BE2C (cell line): Measurements from ENCODE around the gene CRYGN.

ENCODE experiments used
- DNase-seq: peaks from one replicate; pipeline ENCODE4 v3.0.0-alpha.2; 2020
- H3K27me3 ChIP-seq: fragments of 250-450 bp; sonication (Bioruptor Pico); 2 replicates; pipeline ENCODE4 v1.5.1; 2020; ENCODE audit warnings: mild to moderate bottlenecking
- H3K36me3 ChIP-seq: fragments of 250-450 bp; sonication (Bioruptor Pico); 2 replicates; pipeline ENCODE4 v1.5.1; 2020; ENCODE audit warnings: mild to moderate bottlenecking
- H3K4me1 ChIP-seq: fragments of 250-450 bp; sonication (Bioruptor Pico); 2 replicates; pipeline ENCODE4 v1.5.1; 2020
- H3K4me3 ChIP-seq: 2 replicates; pipeline ENCODE4 v1.5.1; 2011; ENCODE audit warnings: low read depth, low read length
- H3K9me3 ChIP-seq: fragments of 250-450 bp; sonication (Bioruptor Pico); 2 replicates; pipeline ENCODE4 v1.5.1; 2020
- CTCF ChIP-seq: IDR thresholded peaks from 2 replicates; pipeline ENCODE4 v1.5.1; 2012; ENCODE audit warnings: mild to moderate bottlenecking, low read depth, low read length

The CRYGN gene

GRCh38 chr7:151405588-151405987, 34.4 kb downstream of the CRYGN start:
- no peak for DNase-seq
- peaks cover 24% of the 10 kb centered on the region for H3K27me3 ChIP-seq
- H3K4me1 ChIP-seq, result no peaks in the 10 kb centered on the region
- no peaks in the 10 kb centered on the region for H3K36me3 ChIP-seq
- TF ChIP-seq CTCF, result no peak
- H3K9me3 ChIP-seq, result no peaks in the 10 kb centered on the region; the same call in 1 of the 2 replicates
- no peak overlapping the region for H3K4me3 ChIP-seq

- H3K4me1 ChIP-seq, result no peaks in the 10 kb centered on the region
- H3K9me3 ChIP-seq, result no peaks in the 10 kb centered on the region; the same call in 1 of the 2 replicates
- no peak for DNase-seq
- no peak for TF ChIP-seq CTCF
- no peak overlapping the region for H3K4me3 ChIP-seq
- no peaks in the 10 kb centered on the region for H3K36me3 ChIP-seq
- peaks cover 19% of the 10 kb centered on the region for H3K27me3 ChIP-seq
Measured at GRCh38 chr7:151405056-151405455, 34.9 kb downstream of the CRYGN start.

GRCh38 chr7:151404216-151405011, 35.5 kb downstream of the CRYGN start:
- no peaks in the 10 kb centered on the region for H3K36me3 ChIP-seq
- TF ChIP-seq CTCF, result no peak
- no peak overlapping the region for H3K4me3 ChIP-seq
- peaks cover 12% of the 10 kb centered on the region for H3K27me3 ChIP-seq
- H3K9me3 ChIP-seq, result no peaks in the 10 kb centered on the region; the same call in 1 of the 2 replicates
- DNase-seq, result no peak
- no peaks in the 10 kb centered on the region for H3K4me1 ChIP-seq

GRCh38 chr7:151403764-151404163, 36.2 kb downstream of the CRYGN start:
- no peak for DNase-seq
- H3K27me3 ChIP-seq, result peaks cover 6% of the 10 kb centered on the region
- no peaks in the 10 kb centered on the region for H3K36me3 ChIP-seq
- TF ChIP-seq CTCF, result no peak
- H3K4me3 ChIP-seq, result no peak overlapping the region
- H3K9me3 ChIP-seq, result no peaks in the 10 kb centered on the region; the same call in 1 of the 2 replicates
- H3K4me1 ChIP-seq, result no peaks in the 10 kb centered on the region

- no peak for TF ChIP-seq CTCF
- H3K27me3 ChIP-seq, result no peaks in the 10 kb centered on the region
- no peaks in the 10 kb centered on the region for H3K36me3 ChIP-seq
- no peak overlapping the region for H3K4me3 ChIP-seq
- no peaks in the 10 kb centered on the region for H3K4me1 ChIP-seq
- no peaks in the 10 kb centered on the region; the same call in 1 of the 2 replicates for H3K9me3 ChIP-seq
- no peak for DNase-seq
Measured at GRCh38 chr7:151402029-151402835, 37.7 kb downstream of the CRYGN start.
